AG08396 (cell line): ENCODE data around the gene CYB5RL.
"Not testable (repeated sequence)": the region's sequence is repeated elsewhere in the genome, so short reads cannot be mapped to it uniquely, and the experiment has no call there.

Experiments
- DNase-seq: peaks from one replicate; pipeline ENCODE4 v3.0.0; 2012; ENCODE audit warnings: low spot score, mixed read lengths

CYB5RL gene, protein sequence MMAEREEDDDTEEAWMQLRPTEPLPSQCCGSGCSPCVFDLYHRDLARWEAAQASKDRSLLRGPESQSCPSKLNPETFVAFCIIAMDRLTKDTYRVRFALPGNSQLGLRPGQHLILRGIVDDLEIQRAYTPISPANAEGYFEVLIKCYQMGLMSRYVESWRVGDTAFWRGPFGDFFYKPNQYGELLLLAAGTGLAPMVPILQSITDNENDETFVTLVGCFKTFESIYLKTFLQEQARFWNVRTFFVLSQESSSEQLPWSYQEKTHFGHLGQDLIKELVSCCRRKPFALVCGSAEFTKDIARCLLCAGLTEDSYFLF

DNA sequence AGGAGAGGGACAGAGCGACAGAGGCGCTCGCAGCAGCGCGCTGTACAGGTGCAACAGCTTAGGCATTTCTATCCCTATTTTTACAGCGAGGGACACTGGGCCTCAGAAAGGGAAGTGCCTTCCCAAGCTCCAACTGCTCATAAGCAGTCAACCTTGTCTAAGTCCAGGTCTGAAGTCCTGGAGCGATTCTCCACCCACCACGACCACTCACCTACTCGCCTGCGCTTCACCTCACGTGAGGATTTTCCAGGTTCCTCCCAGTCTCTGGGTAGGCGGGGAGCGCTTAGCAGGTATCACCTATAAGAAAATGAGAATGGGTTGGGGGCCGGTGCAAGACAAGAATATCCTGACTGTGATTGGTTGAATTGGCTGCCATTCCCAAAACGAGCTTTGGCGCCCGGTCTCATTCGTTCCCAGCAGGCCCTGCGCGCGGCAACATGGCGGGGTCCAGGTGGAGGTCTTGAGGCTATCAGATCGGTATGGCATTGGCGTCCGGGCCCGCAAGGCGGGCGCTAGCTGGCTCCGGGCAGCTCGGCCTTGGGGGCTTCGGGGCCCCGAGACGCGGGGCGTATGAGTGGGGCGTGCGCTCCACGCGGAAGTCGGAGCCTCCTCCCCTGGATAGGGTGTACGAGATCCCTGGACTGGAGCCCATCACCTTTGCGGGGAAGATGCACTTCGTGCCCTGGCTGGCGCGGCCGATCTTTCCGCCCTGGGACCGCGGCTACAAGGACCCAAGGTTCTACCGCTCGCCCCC, at the start of gene CYB5RL, which contains the start of gene MRPL37:
TSS of gene CYB5RL (minus strand) at position 266 of the 754 bp plus-strand sequence. CDS start 4,414 bp downstream, outside the sequence.
TSS of gene MRPL37 (plus strand) at position 403 of the 754 bp plus-strand sequence. CDS start at position 480, 77 bp downstream.
- DNase-seq = peak; percentile 97

- DNase-seq = no peak
These were observed 49.1 kb upstream of the CYB5RL start for GRCh38 chr1:54248966-54249365.

GRCh38 chr1:54247863-54248515, 48.2 kb upstream of the CYB5RL start:
- no peak for DNase-seq

GRCh38 chr1:54246116-54246721, 46.4 kb upstream of the CYB5RL start:
- no peak for DNase-seq

DNA sequence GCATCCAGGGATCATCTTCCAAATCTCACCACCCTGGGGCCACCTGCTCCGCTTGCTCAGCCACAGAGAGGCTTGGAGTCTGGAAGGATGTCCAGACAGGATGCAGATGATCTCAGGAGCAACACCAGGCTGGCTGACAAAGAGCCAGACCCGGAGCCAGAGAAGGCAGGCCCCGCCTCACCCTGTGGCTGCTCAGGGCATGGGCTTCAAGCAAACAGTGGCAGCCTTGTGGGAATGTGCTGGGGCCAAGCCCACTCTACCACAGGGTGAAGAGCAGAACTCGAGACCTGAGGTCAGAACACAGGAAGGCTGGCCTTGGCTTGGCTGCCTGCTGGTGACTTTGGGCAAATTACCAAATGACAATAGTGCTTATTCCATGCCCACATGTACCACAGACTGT, 45.7 kb upstream of the CYB5RL start:
- no peak for DNase-seq

DNA sequence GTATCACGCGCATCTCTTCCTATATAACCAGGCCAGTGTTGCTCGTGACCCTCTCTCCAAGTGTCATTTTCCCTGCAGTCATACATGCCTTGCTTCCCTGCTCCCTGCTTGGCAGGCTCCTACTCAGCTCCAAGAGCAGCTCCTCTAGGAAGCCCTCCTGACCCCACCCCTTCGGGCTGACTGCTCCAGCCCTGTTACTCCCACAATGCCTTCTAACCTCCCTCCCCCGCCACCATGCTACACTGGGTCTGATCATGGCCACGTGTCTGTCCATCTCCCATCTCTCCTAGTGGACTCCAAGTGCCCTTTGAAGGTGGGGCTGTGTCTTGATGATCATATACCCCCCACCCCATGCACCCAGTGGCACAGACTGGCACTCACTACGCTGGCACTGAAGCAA, 44.8 kb upstream of the CYB5RL start:
- no peak for DNase-seq

DNA sequence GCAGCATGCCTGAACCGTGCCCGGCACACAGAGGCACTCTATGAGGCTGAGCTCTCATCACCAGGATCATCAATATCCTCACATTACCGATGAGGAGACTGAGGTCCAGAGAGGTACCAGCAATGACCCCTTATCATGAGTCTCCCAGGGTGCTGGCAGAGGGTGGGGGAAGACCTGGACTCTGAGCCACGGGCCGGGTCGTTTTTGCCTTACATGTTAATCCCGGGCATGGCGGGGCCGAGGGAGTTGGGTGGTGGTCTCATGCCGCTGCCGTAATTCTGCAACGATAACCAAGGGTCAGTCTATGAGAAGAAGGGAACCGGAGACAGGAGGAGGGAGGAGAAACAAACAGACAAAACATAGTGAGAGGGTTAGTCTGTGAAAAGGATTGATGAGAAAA, 43.2 kb upstream of the CYB5RL start:
- DNase-seq = no peak

DNA sequence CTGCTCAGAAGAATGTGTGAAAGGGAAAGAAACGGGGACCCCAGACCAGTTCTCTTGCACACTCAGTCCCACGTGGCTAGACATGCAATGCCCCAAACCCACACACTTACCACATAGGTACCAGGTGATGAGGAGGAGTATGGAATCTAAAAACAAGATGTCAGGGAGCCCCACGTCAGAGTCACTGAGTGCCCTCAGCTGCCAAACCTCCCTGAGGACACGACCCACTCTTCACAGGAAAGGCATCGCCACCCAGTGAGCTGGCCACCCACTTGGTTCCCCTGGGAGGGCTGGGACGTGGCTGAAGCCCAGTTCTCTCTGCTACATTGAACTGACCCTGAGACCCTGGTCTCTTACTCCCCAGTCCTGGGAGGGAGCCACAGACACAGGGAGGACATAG, 41.5 kb upstream of the CYB5RL start:
- no peak for DNase-seq

DNA sequence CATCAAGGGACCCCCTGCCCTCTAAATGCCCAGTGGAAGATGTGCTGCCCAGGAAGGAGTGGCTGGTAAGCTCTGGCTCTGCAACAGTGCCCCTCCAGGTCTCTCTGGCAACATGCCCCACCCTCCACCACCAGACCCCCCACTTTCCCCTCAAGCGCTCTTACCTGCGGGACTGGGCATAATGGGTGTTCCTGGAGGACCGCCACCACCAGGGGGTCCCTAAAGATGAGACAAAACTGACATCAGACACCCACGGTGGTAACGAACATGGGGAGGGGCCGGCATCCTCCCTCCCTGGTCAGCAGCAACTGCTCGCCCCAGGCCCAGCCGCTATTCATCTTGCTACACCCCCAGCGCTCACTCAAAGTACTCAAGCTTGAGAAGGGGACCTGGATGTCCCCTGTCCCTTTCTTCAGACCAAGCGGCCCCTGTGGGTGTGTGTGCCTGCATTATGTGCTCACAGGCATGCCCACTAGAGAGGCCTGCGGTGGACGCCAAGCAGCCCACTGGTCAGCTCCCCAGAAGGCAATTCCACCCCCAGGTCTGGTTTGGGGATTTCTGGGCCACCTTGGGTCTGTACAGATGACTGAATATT, 41.0 kb upstream of the CYB5RL start:
- DNase-seq = no peak

GRCh38 chr1:54239631-54240031, 39.8 kb upstream of the CYB5RL start:
- no peak for DNase-seq

GRCh38 chr1:54239035-54239383, 39.2 kb upstream of the CYB5RL start:
- no peak for DNase-seq

- DNase-seq = no peak
These were observed 38.7 kb upstream of the CYB5RL start for GRCh38 chr1:54238353-54239034.

- DNase-seq = no peak
These were observed 37.8 kb upstream of the CYB5RL start for GRCh38 chr1:54237586-54237985.

DNA sequence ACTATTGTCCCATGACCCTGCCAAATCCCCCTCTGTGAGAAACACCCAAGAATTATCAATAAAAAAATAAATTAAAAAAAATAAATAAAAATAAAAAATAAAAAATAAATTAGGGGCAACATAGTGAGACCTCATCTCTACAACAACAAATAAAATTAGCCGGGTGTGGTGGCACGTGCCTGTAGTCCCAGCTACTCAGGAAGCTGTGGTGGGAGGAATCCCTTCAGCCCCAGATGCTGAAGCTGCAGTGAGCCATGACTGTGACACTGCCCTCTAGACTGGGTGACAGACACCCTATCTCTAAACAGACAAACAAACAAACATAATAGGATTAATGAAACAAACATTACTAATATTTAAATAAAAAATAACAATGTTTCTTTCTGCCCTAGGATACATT, 34.5 kb upstream of the CYB5RL start:
- no peak for DNase-seq

DNA sequence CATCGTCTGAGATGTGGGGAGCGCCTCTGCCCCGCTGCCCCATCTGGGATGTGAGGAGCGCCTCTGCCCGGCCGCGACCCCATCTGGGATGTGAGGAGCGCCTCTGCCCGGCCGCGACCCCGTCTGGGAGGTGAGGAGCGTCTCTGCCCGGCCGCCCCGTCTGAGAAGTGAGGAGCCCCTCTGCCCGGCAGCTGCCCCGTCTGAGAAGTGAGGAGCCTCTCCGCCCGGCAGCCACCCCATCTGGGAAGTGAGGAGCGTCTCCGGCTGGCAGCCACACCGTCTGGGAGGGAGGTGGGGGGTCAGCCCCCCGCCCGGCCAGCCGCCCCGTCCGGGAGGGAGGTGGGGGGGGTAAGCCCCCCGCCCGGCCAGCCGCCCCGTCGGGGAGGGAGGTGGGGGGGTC, 33.4 kb upstream of the CYB5RL start:
- DNase-seq = not testable (repeated sequence)

DNA sequence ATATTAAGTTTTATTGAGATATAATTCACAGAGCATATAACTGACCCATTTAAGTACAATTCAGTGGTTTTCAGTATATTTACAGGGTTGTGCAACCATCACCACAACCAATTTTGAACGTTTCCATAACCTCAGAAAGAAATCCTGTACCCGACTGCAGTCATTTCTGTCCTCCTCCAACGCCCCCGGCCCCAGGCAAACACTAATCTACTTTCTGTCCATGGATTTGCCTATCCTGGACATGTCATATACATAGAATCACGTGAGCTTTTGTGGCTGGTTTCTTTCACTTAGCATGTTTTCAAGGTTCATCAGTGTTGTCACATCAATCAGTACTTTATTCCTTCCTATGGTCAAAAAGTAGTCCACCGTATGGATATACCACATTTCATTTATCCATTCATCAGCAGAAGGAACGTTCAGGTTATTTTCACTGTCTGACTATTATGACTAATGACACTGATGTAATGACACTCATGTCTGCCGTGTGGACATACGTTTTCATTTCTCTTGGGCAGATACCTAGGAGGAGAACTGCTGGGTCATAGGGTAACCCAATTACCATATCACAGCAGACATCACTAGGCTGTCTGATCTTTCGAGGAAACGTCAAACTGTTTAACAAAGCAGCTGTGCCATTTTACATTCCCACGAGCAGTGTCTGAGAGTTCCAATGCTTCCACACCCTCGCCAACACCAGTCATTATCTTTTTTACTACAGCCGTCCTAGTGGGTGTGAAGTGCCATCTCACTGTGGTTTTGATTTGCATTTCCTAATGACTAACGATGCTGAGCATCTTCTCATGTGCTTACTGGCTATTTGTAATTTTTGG, 30.9 kb upstream of the CYB5RL start:
- no peak for DNase-seq

DNA sequence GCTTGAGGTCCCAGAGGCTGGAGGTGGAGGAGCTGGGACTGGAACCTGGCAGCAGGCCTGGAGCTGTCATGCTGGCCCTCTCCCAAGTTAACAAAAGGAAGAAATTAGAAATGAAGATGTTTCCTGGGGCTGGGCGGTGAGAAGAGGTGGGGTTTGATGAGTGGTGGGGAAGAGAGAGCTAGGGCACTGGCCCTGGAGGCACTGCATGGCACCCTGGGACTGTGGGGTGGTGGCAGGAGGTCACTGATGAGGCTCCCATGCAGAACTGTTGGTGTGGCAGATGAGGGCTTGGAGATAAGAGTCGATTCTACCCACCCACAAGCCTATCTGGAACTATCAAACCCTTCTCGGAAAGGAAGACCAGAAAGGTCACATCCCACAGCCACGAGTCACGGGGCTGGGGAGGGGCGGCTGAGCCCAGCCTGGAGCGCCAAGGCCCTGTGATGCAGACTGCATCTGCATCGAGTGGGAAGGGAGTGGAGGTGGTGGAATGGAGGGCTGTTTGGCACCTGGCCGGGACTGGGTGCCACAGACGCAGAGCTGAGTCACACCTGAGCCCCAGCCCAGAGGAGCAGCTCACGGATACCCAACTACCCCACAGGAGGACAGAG, 29.6 kb upstream of the CYB5RL start:
- DNase-seq = peak; percentile 78

GRCh38 chr1:54228638-54229079, 28.8 kb upstream of the CYB5RL start:
- DNase-seq = no peak

- no peak for DNase-seq
These were observed 28.1 kb upstream of the CYB5RL start for GRCh38 chr1:54227891-54228310.

- DNase-seq = peak; percentile 57
These were observed 27.3 kb upstream of the CYB5RL start for GRCh38 chr1:54227091-54227602.
